H54 (cell line): ENCODE data around the gene OGA.

Experiments
- DNase-seq: peaks from one replicate; pipeline ENCODE4 v3.0.0; 2011; ENCODE audit warnings: low spot score, mixed read lengths; ENCODE audit not compliant: insufficient read length
- FAIRE-seq: peaks from 3 replicates; lab custom pipeline; 2011; peaks lifted over from hg19 to GRCh38; lab: Jason Lieb, UNC
- POLR2A ChIP-seq: IDR thresholded peaks from 2 replicates; pipeline ENCODE4 v1.6.1; 2011; ENCODE audit warnings: low read depth, mild to moderate bottlenecking, low read length

The OGA gene

GRCh38 chr10:101780187-101780817 is 37.9 kb downstream of the OGA start:
- FAIRE-seq (no peak), DNase-seq (no peak)
- TF ChIP-seq POLR2A: no peak

- FAIRE-seq: no peak
- TF ChIP-seq POLR2A: no peak
- DNase-seq: no peak
Measured at GRCh38 chr10:101779544-101780186, 38.6 kb downstream of the OGA start.

- TF ChIP-seq POLR2A: no peak
- no peak for FAIRE-seq
- no peak for DNase-seq
Measured at GRCh38 chr10:101778781-101779543, 39.3 kb downstream of the OGA start.

DNA sequence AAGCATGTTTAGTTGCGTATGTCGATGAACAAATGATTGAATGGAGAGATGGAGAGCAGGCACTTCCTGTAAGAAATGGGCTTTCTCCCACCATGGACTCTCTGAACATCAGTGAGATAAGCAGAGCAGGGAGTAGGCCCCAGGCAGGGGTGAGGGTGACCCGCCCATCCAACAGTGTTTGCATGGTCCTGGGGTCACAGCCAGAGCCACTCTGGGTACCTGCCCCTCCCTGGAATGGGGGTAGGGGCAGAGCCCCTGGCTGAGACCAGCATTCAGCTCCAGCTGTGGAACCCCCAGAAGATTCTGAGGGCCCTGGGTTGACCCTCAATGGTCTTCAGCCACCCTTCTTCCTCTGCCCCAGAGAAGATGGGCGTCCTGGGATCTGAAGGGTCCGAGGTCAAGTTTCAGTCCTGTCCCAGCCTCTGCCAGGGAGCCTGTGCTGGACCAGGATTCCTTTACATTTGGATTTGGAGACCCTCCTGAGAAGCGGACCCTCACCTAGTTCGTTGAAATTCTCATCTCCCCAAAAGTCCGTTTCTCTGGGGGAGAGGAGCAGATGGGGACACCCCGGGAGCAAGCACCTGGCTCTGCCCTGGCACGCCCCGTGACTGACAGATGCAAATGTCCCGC is 40.0 kb downstream of the OGA start:
- no peak for FAIRE-seq
- no peak for TF ChIP-seq POLR2A
- DNase-seq: no peak

- TF ChIP-seq POLR2A: no peak
- DNase-seq (peak; percentile 60), FAIRE-seq (no peak)
Measured at GRCh38 chr10:101777619-101778145, 40.6 kb downstream of the OGA start.

DNA sequence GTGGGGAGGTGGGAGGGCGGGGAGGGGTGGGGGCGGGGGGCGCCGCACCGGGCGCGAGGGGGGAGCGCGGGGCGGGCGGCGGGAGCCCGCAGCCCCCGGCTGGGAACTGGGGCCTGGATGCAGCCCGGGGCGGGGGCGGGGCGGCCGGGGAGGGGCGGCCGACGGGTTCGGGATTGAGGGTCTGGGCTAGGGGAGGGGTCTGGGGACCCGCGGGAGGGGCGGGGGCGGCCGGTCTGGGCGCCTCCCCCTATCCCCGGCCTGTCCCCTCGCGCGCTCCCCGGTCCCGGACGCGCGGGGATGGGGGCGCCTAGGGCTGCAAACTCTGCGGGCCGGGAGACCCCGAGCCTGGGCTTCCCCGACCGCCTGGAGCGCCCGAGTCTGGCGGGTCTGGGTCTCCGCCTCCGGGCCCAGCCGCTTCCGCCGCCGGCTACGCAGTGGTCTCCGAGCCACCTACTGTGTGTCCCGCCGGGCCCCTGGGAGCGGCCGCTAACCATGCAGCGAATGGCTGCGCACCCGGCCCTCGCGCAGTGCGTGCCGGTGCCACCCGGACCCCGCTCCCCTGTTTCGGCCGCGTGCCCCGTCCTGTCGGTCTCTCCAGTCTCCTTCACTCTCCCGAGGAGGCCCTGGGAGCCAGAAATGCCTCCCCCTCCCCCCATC is 42.0 kb downstream of the OGA start:
- no peak for TF ChIP-seq POLR2A
- no peak for FAIRE-seq

DNA sequence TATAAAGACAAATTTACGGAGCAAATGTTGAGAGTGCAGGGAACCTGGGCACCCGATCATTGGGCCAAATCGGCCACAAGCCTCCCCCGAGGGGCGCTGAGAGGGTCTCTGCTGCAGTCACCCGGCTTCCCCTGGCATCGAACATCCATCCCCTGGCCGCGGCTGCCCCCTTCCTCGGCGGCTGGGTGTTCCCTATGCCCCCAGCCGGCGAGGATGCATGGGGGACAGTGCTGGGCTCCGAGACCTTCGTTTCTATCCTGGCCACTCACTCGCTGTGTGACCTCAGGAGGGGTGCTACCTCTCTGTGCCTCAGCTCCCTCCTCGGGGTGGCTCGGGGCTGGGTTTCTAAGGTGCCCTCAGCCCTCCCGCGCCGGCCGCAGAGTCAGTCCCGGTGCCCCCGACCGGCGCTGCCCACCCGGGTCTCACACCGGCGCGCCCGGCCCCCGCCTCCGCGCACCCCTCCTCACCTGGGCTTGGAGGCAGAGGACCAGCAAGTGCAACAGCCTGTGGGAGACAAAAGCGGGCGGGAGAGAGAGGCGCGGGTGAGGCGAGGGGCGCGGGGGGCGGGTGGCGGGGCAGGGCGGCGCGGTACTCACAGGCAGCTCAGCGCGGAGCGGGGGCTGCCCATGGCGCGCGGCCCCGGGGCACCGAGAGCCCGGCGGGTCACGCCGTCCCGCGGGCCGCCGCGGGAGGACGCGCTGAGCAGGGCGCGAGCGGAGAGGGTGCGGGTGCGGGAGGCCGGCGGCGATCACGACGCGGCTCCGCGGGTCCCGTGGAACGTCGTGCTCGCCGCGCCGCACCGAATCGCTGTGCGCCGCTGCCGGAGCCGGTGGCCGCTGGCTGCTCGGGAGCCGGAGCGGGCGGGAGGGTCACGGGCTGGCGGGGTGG is 42.7 kb downstream of the OGA start, which contains the start of gene FGF8:
TSS of gene FGF8 (minus strand) at position 842 of the 888 bp plus-strand sequence. CDS start at position 628, 214 bp downstream.
- TF ChIP-seq POLR2A: no peak
- FAIRE-seq: no peak

More for the DNA sequence above, 42.0 kb downstream of the OGA start:
- no peak for DNase-seq

GRCh38 chr10:101774589-101775272 is 43.5 kb downstream of the OGA start:
- TF ChIP-seq POLR2A: no peak
- FAIRE-seq (no peak), DNase-seq (no peak)

More for the DNA sequence above, 42.7 kb downstream of the OGA start, which contains the start of gene FGF8:
- no peak for DNase-seq

DNA sequence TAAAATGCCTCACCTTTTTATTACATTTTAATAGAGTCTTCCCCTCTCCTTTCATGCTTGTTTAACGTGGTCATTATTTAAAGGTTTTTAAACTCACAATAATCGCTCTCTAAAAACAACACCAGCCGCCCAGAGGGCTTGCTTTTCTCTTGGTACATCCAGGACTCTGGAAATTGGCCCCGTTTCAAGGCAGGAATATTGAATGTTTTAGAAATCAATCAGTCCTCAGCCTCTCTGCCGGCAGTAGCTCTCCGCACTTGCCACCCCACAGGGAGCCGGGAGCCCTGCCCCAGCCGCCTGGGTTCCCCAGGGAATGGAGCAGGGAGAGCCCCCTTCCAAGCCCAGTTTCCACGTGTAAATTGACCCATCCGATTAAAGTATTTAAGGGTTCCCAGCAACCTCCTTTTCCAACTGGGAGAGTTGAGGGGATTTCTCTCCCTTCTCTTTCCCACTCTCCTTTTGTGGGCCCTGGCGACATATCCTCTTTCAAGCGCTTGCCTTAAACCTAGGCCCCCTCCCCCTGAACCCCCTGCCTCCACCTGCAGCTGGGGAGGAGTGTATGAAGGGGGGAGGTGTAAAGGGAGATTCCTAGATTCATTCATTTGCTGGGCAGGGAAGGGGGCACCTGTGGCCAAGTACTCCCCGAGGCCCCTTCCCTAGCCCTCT is 44.2 kb downstream of the OGA start:
- TF ChIP-seq POLR2A: no peak
- FAIRE-seq (no peak), DNase-seq (no peak)

DNA sequence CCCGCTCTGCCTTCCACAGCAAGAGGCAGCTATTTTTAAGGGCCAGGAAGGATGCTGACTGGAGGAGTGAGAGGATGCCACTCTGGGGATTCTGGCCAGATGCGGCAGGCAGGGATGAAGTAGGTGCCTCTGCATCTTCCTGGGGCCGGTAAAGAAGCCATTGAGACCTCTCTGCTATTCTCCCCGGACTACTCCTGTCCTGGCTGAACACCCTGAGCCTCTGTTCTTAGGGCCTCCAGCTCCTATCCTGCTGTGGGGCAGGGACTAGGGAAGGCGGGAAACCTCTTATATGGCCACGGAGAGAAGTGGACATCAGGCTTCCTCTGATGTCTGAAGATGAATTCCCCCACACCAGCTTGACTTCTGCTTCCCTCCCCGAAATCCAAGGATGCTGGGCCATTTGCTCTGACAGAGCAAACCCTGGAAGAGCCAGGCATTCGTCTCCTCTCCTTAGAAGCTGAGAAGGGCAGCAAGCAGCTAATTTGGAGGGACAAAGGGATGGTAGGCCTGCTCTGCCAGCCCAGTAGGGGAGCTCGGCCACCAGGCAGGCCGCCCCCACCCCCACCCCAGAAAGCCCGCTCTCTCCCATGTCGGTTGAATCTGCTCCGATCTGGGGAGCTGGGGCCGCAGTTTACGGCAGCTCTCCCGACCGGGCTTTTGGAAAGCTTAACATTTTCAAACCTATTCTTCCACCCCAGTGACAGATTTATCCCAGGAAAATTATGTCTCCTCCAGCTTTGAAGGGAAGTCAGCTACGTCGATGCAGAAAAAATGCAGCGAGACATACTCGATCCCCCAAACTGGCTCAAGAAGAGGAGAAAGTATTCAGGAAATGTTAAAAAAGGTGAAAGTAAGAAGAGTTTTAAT is 45.1 kb downstream of the OGA start:
- TF ChIP-seq POLR2A: no peak
- DNase-seq: no peak
- FAIRE-seq: no peak
